ENCODE data around the gene ITPR2.
"Not testable (repeated sequence)": the region's sequence is repeated elsewhere in the genome, so short reads cannot be mapped to it uniquely, and the experiment has no call there.

The ITPR2 gene

DNA sequence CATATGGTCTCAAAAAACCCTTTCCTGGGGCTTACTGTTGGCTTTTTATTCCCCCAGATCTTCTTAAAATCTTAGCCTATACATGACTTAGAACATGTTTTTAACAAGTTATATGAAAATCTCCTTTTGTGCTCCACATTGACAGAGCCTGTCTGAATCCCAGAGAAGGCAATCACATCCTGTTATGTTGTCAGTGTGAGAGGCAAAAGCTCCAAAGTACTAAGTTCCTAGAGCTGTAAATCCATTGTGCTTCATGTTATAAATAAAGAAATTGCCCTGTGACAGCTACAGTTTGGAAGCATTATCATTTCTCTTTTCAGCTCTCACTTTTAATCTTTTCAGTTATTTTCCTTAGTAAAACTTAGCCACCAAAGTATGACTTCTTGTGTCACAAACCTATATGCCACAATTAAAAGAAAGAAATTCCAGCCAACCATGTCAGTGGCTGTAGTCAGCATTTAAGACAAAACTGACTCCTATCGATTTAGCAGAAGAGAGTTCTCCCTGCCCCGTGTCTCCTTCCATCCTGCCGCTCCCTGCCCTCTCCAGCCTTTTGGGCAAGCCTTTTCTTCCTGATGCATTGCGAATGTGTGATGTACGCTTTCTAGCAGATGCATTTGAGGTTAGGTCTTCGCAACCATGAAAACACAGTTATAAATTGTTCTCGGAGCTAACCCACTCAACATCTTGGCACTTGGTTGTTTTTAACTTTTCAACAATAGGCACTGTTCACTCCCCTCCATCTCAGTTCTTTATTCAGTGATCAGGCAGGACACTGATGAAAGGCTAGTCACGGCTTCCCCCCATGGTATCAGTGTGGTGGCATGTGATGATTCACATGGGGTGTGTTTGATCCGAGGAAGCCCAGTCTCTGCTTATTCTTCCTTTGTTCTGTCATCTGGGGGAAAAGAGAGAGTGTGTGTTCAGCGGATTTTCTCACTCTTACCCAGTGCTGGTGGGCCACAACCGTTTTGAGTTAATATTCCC, 494.1 kb downstream of the ITPR2 start:
- DNase-seq (ENCODE audit: low read depth) = peak; percentile 22

DNA sequence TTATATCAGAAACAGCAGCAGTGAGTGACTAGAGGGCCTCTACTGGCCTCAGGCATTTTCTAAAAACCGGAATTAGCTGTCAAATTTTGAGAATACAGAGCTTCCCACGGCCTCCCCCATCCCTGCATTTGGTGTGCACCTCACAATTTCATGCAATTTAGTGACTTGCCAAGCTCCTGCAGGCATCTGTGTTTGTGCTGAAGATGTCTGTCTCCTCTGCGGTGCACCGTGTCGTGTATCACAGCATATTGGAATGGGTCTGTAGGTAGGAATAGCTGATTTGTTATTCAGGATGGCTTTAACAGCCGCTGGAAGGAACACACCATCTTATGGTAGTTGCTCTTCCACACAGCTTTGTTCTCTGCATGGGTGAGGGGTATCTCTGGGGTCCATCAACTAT, 497.3 kb downstream of the ITPR2 start:
- DNase-seq (ENCODE audit: low read depth) = no peak

DNA sequence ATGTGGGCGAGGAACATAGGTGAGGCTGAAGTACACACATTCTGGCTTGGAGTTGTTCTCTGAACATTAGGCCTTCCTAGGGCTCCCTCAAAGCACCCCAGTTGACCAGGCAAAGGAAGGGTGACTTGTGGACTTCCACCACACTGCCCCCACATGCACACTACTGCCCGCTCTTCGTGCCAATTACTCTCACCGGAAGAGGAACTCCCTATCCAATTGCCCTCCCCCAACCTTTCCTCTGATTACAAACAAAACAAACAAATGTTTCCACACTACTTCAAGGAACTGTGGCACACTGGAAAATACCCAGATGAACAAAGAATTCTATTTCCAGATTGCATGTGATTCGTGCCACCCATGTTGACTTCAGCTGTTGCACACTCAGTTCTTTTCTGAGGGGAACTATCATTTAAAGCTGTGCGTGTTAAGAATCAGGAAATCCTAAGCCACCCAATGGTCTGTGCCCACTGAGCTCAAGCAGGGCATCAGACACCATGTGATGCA, 498.3 kb downstream of the ITPR2 start:
- no peak for DNase-seq (ENCODE audit: low read depth)

DNA sequence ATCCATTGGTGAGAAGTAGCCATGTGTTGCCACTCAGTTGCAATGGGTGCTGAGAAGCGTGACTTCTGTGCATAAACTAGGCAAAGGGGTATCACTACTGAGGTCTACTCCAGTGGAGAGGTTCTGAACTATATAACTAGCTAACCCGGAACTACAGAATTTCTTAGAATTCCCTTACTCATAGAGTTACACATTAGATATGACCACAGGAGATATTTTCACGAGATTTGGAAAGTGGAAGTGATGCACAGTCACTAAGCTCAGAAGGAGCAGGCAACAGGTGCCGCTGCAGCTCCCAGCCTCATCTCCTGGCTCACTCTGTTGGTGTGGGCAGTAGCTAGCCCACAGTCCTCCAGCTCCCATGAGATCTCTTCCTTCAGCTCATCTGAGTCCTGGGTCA, 501.0 kb downstream of the ITPR2 start:
- no peak for DNase-seq (ENCODE audit: low read depth)

DNA sequence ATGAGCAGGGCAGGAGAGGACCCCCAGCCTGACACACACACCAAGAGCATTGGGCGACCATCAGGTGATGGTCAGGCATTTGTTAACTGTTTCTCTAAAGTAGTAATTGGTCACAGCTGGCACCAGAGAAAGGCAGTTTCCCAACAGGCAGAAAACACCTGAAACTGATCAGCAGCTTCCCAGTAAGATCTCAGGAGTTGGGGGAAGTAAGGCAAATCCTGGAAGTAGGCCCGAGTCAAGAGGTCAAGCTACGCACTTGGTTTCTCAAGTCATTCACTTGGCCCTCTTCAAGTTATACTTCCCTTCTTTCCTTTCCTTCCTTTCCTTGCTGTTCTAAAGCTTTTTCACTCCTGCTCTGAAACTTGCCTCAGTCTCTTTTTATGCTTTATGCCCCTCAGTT, 501.9 kb downstream of the ITPR2 start:
- no peak for DNase-seq (ENCODE audit: low read depth)

DNA sequence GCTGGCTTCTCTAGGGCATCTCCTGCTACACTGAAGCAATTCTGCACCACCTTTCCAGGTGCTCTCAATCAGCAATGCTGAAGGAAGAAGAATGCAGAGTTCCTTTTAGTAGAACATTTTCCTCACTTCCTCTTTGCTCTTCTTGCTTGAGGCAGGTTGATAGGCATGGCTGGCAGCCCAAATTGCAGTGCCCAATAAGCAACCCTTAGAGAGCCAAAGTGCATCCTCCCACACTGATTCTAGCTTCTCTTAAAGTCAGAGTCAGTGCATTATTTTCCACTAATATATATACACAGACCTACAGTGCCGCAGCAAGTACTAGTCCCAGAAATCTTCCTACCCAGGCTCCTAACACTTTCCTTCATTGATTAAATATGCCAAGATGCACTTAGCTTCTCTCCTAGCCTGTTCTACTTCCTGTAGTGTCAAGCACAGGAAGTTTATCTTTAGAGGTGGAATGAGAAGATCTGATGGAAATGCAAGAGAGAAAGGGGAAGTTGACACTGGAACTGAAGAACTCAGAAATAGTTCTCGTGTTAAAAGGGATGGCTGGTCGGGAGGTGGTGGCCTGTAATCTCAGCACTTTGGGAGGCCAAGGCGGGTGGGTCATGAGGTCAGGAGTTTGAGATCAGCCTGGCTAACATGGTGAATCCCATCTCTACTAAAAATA, 504.9 kb downstream of the ITPR2 start:
- no peak for DNase-seq (ENCODE audit: low read depth)

DNA sequence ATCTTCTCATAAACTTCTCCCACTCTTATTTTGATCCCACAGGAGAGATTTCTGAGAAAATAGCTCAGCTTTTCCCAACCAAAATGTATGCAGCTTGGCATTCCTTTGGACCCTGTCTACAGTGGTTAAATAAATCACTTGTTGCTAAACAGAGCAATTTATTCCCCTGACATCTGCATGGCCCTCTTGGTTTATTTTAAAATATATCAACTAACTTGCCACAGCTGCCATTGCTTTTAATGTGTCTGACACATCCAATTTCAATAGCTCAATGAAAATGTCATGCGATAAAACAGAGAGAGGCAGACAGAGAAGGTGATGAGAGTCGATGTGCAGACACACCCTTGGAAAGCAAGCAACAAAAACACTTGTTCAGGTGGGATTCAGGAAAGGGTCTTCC, 509.3 kb downstream of the ITPR2 start:
- DNase-seq (ENCODE audit: low read depth) = no peak

DNA sequence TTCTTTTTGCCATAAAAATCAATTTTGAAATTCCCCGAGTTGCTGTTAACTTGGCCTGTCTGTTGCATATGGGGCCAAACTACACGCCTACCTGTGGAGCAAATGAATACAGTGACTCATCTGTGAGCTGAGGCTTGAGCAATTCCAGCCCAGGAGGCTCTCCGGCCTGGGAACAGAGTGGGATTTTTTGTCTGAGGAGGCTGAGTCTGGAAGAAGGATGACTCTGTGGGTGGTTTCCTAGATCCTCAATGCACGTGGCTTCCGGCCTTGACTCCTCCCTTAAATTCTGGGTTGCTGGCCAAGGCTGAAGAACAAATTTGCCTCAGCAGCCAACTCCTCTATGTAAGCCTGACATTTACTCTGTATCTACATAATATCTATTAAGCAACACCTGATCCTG, 513.5 kb downstream of the ITPR2 start:
- no peak for DNase-seq (ENCODE audit: low read depth)

DNA sequence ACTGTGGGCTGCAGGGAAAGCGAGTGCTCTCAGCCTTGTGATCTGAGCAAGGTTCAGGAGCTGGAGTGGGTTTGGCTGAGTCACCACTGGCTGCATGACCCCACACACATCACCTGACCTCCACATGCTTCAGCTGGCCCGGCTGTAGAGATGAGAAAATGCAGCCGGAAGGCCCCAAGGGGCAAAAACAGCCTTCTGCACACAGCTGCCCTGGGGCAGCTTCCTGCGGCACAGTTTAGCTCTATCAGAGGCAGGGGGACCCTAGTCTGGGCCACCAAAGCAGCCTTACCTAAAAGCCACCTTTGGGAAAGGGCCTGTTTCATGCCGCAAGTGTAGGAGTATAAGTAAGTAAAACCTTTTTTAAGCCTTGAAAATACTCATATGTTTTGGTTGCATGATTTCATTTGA, 514.3 kb downstream of the ITPR2 start:
- DNase-seq (ENCODE audit: low read depth) = no peak

DNA sequence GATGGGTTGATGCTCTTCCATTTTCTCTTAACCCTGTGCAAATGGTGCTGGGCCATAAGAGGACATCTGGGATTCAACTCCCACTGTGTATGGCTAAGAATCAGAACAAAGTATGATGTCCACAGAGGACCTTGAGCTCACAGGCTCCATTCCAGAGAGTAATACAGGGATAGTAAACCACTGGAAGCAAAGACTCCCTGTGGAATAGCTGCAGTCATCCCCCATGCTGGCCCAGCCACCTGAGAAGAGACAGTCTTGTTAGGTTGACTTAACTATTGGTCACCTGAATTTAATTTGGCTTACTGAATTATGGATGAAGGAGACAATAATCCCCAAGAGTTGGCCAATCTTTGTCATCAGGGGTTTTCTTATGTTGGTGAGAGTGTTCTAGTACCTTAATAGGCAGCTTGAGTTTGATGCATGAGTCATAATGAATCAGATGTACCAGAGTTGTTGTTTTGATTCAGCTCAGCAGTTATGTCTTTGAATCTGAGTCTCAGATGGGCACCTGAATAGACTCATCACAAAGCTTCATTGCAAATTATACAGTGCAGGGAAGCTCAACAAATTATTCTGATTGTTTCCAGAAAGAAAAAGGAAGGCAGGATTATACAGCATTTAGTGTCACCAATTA, 514.9 kb downstream of the ITPR2 start:
- DNase-seq (ENCODE audit: low read depth) = peak; percentile 56

DNA sequence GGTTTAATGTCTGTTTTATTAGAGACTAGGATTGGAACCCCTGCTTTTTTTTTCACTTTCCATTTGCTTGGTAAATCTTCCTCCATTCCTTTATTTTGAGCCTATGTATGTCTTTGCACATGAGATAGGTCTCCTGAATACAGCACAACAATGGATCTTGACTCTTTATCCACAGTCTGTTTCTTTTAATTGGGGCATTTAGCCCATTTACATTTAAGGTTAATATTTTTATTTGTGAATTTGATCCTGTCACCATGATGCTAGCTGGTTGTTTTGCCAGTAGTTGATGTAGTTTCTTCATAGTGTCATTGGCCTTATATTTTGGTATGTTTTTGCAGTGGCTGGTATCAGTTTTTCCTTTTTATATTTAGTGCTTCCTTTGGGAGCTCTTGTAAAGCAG, 518.9 kb downstream of the ITPR2 start:
- DNase-seq (ENCODE audit: low read depth) = not testable (repeated sequence)

DNA sequence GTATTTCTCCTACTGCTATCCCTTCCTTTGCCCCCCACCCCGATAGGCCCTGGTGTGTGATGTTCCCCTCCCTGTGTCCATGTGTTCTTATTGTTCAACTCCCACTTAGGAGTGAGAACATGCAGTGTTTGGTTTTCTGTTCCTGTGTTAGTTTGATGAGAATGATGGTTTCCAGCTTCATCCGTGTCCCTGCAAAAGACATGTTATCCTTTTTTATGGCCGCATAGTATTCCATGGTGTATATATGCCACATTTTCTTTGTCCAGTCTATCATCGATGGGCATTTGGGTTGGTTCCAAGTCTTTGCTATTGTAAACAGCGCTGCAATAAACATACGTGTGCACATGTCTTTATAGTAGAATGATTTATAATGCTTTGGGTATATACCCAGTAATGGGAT, 522.5 kb downstream of the ITPR2 start:
- DNase-seq (ENCODE audit: low read depth) = not testable (repeated sequence)

DNA sequence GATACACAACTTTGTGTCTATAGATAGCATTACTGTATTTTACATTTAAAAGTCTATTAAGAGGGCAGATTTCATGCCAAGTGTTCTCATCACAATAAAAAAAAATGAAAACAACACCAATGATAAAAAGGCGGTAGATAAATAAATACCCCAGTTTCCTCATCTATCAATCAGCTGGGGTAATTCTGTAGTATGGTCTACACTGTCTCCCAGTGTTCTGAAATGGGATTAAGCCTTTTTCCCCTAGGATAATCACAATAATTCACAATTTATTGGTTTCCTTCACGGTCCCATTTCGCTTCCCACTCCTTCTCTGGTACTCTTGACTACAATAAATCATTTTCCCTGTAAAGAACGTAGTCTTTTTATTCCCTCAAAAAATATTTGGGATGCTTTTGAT, 523.4 kb downstream of the ITPR2 start:
- DNase-seq (ENCODE audit: low read depth) = no peak

DNA sequence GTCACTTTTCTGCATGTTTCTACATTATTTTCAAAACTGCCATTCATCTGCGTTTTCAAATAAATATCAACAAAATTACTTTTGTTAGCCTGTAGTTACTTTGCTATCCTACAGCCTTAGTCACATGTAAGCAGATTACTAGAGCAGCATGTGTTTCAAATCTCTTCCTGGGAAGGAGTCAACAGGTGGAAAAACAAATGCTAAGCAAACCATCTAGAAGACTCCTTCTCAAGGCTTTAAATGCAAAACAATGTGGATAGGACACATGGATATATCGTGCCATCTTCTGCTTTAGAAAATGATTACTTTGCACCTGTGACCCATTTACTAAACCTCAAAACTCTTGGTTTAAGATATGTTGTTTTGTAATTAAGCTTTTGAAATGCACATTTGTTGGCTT, 528.7 kb downstream of the ITPR2 start:
- no peak for DNase-seq (ENCODE audit: low read depth)

DNA sequence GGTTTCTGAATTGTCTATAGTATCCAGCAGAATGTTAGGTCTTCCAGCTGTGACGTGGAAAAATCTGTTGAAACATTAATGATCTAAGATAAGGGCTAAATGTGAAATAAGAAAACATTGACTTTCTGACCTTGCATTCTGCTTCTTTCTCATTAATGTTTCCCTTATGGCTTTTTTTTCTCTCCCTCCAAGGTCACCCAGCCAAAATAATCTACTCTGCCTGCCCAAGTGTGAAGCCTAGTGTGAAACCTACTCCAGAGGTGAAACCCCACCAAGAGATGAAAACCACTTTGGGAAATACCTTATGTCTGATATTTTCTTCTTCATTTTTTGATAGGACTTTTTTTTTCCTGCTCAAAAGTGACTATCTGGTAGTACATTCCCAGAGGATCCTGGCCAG, 529.6 kb downstream of the ITPR2 start:
- no peak for DNase-seq (ENCODE audit: low read depth)

DNA sequence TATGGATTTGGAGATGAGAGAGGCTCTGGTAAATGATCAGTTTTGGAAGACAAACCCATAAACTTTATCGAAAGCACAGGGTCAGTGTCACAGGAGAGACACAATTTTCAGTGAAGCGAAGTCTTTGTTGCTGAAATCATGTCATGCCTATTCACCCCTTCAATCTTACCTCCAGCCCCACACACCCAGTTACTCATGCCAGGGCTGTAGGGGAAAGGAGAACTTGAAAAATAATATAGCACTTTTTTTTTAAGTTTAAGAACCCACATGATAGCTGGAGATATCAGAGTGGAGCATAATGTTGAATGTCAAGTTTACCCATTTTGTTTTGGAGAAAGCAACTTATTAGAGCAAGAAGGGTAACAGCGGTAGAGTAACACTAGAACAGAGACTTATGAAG, 530.2 kb downstream of the ITPR2 start:
- no peak for DNase-seq (ENCODE audit: low read depth)

DNA sequence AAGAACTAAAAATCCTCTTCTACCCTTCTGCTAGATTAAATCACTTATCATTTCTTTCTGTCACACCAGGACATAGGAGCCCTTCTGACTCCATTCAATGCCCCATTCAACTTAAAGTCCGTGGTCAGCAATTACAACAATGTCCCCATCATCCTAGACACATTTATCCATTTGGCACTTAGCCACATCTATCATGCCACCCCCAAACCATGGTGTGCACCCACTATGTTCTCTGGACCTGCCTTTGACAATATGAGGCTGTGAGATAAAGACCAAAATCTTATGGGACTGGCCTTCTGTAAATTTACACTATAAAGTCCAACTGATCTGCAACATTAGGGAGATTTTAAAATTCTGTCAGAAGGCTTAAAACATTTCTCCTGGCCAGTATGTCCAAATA, 533.2 kb downstream of the ITPR2 start:
- DNase-seq (ENCODE audit: low read depth) = no peak

DNA sequence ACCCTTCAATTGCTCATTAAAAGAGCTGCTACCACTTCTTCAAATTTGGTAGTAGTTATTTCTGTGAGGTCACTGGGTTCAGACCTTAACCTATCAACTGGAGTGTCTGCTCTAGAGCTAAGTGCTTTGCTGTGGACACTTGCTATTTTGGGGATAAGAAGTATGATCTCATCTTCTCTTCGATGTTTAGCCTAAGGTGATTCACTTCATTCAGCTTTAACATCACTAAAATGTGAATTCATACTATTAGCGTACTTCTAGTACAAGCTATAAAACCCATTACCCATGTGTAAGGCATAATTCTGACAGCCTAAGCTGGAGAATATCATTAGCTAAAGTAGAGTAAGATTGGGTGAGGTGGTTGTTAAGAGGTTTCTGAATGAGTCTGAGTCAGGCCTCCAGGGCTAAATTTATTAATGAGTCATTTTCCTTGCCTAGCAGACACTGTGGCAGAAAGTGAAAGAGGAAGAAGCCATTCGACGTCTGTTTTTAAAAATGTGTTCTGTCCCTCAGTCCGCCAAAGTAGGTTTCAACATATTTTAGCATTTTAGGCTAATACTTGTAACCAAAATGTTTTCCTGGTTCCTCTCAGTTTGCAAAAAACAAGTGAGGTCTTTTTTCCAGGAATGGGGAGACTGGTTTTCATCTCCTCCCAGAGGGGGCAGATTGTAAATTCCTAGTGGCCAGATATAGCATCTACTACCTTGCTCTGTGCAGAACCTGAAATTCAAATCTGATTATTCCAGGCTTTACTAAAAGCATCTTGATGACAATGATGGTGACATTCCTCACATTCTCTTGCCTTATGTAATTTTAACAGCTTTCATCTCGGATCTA, 534.0 kb downstream of the ITPR2 start:
- DNase-seq (ENCODE audit: low read depth) = peak; percentile 65

DNA sequence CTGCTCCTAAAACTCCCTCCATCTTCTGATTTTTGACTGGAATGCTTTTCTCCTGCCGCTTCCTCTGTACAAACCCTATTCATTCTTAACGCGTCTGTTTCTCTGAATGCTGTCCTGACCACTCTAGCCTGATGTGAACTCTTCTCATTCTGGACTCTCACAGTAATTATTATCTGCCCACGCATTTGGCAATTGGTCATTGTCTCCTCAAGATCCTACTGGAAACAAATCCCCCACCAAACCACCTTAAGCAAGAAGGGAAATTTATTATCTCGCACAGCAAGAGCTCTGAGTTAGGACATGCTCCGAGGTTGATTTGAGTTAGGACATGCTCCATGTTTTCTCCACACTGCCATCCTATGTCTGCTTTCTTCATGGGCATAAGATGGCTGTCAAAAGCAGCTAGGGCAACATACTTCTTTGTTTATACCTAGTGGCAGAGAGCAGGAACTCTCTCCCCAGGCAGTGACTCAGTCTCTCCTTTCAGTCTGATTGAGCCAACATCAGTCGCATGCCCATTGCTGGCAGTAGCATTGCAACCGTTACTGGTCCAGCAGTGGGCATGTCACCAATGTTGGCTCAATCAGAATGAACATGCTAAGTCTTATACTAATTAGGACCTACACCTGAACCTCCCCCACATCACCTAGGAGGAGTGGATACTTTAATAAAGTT, 535.5 kb downstream of the ITPR2 start:
- no peak for DNase-seq (ENCODE audit: low read depth)

DNA sequence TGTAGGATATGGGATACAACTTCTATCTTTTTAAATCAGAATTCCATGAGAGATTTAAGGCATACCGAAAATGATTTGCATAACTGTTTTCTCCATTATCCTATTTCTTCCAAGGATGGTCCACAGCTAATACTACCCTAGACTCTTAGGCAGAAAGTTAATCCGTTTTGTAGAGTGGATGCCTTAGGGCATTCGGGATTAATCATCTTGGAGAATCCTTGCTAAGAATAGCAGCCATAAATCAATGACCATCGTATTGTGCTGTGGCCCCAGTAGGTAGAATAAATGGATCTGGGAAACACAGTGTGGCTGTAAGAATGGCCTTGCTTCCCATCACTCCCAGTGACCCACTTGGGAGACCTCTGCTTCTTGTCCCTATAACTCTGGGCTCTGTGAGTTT, 538.0 kb downstream of the ITPR2 start:
- no peak for DNase-seq (ENCODE audit: low read depth)

DNA sequence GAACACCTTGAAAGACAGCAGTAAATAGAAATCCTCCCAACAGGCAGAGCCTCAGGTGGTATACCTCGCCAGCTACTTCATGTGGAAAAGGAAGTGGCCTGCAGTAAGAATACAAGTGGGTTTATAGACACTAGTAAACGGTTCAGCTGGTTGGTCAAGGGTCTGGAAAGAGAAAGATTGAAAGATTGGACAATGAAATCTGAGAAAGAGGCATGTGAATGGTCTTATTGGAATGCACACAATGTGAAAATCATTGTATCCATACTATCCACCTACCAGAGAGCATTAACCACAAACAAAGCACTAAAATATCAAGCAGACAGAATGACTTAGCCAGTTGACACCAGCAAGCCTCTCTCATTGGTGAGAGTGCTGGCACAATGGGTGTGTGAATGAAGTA, 539.4 kb downstream of the ITPR2 start:
- DNase-seq (ENCODE audit: low read depth) = no peak

All from HS-5 (cell line).